ENCODE data around the gene ZNF226.
"Not testable (repeated sequence)": the region's sequence is repeated elsewhere in the genome, so short reads cannot be mapped to it uniquely, and the experiment has no call there.

The ZNF226 gene

DNA sequence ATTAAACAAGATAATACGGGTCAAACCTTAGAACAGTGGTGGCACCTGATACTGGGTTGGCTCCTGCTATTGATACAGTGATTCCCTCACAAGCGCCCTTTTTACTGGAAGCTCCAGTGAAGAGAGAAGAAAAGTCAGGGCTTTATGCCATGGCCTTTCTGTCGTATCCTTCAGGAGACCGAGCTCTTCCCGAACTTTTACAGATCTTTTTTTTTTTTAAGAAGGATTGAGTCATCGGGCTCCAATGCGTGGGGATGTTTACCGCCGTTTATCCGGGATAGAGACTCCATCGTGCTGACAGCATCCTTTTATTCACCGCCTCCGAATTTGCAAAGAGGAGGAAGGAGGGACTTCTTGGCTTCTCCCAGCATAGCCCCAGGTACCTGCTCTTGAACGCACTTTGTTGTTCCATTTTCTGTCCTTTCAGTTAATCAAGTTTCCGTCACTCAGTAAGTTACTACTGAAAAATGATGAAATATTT lies 48.0 kb downstream of the ZNF226 start:
- no peak for DNase-seq

DNA sequence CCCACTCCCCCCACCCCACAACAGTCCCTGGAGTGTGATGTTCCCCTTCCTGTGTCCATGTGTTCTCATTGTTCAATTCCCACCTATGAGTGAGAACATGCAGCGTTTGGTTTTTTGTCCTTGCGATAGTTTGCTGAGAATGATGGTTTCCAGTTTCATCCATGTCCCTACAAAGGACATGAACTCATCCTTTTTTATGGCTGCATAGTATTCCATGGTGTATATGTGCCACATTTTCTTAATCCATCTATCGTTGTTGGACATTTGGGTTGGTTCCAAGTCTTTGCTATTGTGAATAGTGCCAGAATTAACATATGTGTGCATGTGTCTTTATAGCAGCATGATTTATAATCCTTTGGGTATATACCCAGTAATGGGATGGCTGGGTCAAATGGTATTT lies 55.0 kb downstream of the ZNF226 start:
- not testable (repeated sequence) for DNase-seq

DNA sequence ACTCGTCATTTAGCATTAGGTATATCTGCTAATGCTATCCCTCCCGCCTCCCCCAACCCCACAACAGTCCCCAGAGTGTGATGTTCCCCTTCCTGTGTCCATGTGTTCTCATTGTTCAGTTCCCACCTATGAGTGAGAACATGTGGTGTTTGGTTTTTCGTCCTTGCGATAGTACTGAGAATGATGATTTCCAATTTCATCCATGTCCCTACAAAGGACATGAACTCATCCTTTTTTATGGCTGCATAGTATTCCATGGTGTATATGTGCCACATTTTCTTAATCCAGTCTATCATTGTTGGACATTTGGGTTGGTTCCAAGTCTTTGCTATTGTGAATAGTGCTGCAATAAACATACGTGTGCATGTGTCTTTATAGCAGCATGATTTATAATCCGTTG lies 55.9 kb downstream of the ZNF226 start:
- DNase-seq = not testable (repeated sequence)

DNA sequence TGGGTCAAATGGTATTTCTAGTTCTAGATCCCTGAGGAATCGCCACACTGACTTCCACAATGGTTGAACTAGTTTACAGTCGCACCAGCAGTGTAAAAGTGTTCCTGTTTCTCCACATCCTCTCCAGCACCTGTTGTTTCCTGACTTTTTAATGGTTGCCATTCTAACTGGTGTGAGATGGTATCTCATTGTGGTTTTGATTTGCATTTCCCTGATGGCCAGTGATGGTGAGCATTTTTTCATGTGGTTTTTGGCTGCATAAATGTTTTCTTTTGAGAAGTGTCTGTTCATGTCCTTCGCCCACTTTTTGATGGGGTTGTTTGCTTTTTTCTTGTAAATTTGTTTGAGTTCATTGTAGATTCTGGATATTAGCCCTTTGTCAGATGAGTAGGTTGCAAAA lies 56.4 kb downstream of the ZNF226 start:
- DNase-seq = not testable (repeated sequence)

All from activated T-cell treated with anti-CD3 and anti-CD28 coated beads, Interleukin-2, amount 50 U/mL, for 1 hour (primary cell).